Caco-2 (cell line): ENCODE measurements around the gene PAPPA. TPM values are rescaled to one million over a fixed set of nuclear protein-coding genes. Genes with fewer than 3 reads are reported as not detected.

Experiments
- BruUV-seq: library from RNA; stranded (reverse); fragments of 400-500 nt; replicated peaks from 2 replicates; lab custom pipeline; 2021; lab: Mats Ljungman, UMichigan
- CTCF ChIA-PET: fragments of 300-600 bp; sonication (Branson Sonifier 250); formaldehyde crosslinking; loops from one replicate; lab custom pipeline; 2022; ENCODE audit warnings: antibody characterized with exemption; lab: Charles Lee
- POLR2A ChIA-PET: fragments of 300-600 bp; sonication (Branson Sonifier 250); formaldehyde crosslinking; loops from one replicate; lab custom pipeline; 2022; ENCODE audit warnings: antibody characterized with exemption; lab: Charles Lee
- DNase-seq, 2 experiments: peaks; one replicate each; pipeline versions ENCODE4 v3.0.0 to v3.0.0-alpha.2; 2020 to 2022
- H3K27me3 ChIP-seq: replicated peaks from 2 replicates; pipeline ENCODE4 v1.6.0; 2011; ENCODE audit warnings: low read length; ENCODE audit not compliant: control insufficient read depth, insufficient read depth
- H3K36me3 ChIP-seq: 2 replicates; pipeline ENCODE4 v1.5.1; 2011; ENCODE audit warnings: low read length; ENCODE audit not compliant: control insufficient read depth, insufficient read depth
- H3K4me1 ChIP-seq: fragments of 250-450 bp; sonication (Bioruptor Pico); 2 replicates; pipeline ENCODE4 v1.5.1; 2020; ENCODE audit warnings: mild to moderate bottlenecking
- H3K4me3 ChIP-seq: 2 replicates; pipeline ENCODE4 v1.5.1; 2011; ENCODE audit warnings: low read depth, mild to moderate bottlenecking, control low read depth, low read length
- H3K9me3 ChIP-seq: fragments of 250-450 bp; sonication (Bioruptor Pico); 2 replicates; pipeline ENCODE4 v1.5.1; 2020; ENCODE audit warnings: mild to moderate bottlenecking, moderate library complexity
- H3K27ac Mint-ChIP-seq: one replicate; pipeline ENCODE4 v1.8.0; 2022; ENCODE audit warnings: mixed read lengths; ENCODE audit not compliant: unreplicated experiment
- H3K27me3 Mint-ChIP-seq: one replicate; pipeline ENCODE4 v1.8.0; 2022; ENCODE audit warnings: mixed read lengths; ENCODE audit not compliant: insufficient read depth, unreplicated experiment
- H3K36me3 Mint-ChIP-seq: one replicate; pipeline ENCODE4 v1.8.0; 2022; ENCODE audit warnings: mild to moderate bottlenecking, mixed read lengths; ENCODE audit not compliant: insufficient read depth, unreplicated experiment
- H3K4me1 Mint-ChIP-seq: one replicate; pipeline ENCODE4 v1.8.0; 2022; ENCODE audit warnings: low read depth, mixed read lengths; ENCODE audit not compliant: unreplicated experiment
- H3K4me3 Mint-ChIP-seq: one replicate; pipeline ENCODE4 v1.8.0; 2022; ENCODE audit warnings: mild to moderate bottlenecking, moderate library complexity, mixed read lengths; ENCODE audit not compliant: unreplicated experiment
- H3K9me3 Mint-ChIP-seq: one replicate; pipeline ENCODE4 v1.8.0; 2022; ENCODE audit warnings: mixed read lengths; ENCODE audit not compliant: unreplicated experiment
- intact Hi-C: fragments of 100-400 bp; cut with micrococcal nuclease; formaldehyde crosslinking; loops from one replicate; pipeline ENCODE4 v1.10.0; 2022; ENCODE audit not compliant: unreplicated experiment
- total RNA-seq: library from RNA; stranded (reverse); gene quantifications from 2 replicates; pipeline ENCODE4 v1.2.3, GENCODE V29; 2022
- TF ChIP-seq, protein P1 (sequence below), 2 experiments: fragments of 200-600 bp in 1 of 2; IDR thresholded peaks; 1 replicate in 1 of 2; 2 replicates in 1 of 2; pipeline versions ENCODE4 v1.5.1 to v1.8.0; 2011 to 2022; ENCODE audit warnings: antibody characterized with exemption in 1 of 2, control low read depth in 1 of 2, inconsistent platforms in 1 of 2, low read depth in 1 of 2, low read length in 1 of 2, mild to moderate bottlenecking in 1 of 2, moderate library complexity in 1 of 2; ENCODE audit not compliant: insufficient read depth in 1 of 2, severe bottlenecking in 1 of 2, unreplicated experiment in 1 of 2

The PAPPA gene
- total RNA-seq, 1 experiment from 2014 or later = not detected

DNA sequence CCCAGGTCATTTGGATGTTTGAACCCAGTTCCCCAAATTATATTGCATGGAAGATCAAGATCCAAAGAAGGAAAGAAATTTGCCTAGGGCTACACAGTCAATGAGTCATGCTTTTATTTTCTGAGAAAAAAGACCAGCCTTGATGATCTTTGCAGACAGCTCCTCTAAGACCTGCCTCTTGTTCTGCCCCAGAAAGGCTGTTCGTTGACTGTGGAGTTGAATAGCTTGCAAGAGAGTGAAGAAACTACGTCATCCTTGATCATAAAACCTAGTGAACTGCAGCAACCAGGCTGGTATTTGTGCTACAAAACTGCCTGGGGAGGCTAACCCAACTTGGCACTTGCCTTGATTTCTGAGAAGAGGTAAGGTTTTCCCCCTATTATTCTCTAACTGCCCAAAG is 263.9 kb downstream of the PAPPA start:
- no peaks in the 10 kb centered on the region for H3K4me1 Mint-ChIP-seq
- intact Hi-C loops = no loop called here
- no peak for DNase-seq
- TF ChIP-seq, protein P1, sequence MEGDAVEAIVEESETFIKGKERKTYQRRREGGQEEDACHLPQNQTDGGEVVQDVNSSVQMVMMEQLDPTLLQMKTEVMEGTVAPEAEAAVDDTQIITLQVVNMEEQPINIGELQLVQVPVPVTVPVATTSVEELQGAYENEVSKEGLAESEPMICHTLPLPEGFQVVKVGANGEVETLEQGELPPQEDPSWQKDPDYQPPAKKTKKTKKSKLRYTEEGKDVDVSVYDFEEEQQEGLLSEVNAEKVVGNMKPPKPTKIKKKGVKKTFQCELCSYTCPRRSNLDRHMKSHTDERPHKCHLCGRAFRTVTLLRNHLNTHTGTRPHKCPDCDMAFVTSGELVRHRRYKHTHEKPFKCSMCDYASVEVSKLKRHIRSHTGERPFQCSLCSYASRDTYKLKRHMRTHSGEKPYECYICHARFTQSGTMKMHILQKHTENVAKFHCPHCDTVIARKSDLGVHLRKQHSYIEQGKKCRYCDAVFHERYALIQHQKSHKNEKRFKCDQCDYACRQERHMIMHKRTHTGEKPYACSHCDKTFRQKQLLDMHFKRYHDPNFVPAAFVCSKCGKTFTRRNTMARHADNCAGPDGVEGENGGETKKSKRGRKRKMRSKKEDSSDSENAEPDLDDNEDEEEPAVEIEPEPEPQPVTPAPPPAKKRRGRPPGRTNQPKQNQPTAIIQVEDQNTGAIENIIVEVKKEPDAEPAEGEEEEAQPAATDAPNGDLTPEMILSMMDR (IDR thresholded peaks at IDR 0.05; ENCODE audit: insufficient read depth in 1 of 2, low read depth in 1 of 2, low read length in 1 of 2, severe bottlenecking in 1 of 2, unreplicated experiment in 1 of 2) = no peak
- ChIA-PET POLR2A (no interaction called here), CTCF (no interaction called here)
- H3K36me3 Mint-ChIP-seq = no peaks in the 10 kb centered on the region
- Histone ChIP-seq H3K27me3 (no peaks in the 10 kb centered on the region), H3K36me3 (no peaks in the 10 kb centered on the region), H3K4me3 (no peak overlapping the region), H3K9me3 (no peaks in the 10 kb centered on the region), H3K4me1 (peaks cover 7% of the 10 kb centered on the region; the same call in 1 of the 2 replicates)
- H3K27me3 Mint-ChIP-seq = no peaks in the 10 kb centered on the region
- no peak overlapping the region for H3K27ac Mint-ChIP-seq
- no peaks in the 10 kb centered on the region for H3K9me3 Mint-ChIP-seq
- BruUV-seq = no TSS peak
- no peak overlapping the region for H3K4me3 Mint-ChIP-seq

DNA sequence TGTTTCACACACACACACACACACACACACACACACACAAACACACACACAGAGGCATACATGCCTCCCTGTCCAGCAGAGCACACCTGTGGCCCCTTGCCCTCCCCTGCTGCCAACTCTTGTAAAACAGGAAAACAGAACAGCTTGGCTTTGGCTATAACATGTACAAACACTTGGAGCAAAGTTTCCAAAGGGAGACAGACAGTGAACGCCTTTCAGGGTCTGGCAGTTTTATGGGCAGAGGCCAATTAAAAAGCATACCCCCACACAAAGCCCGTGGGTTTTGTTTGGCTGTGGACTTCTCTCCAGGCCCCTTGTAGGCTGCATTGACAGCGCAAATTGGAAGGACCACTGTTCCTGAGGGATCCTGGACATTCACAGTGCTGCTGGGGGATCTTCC is 265.6 kb downstream of the PAPPA start:
- H3K36me3 Mint-ChIP-seq = no peaks in the 10 kb centered on the region
- no peak overlapping the region for H3K27ac Mint-ChIP-seq
- TF ChIP-seq, protein P1 (IDR thresholded peaks at IDR 0.05; ENCODE audit: insufficient read depth in 1 of 2, low read depth in 1 of 2, low read length in 1 of 2, severe bottlenecking in 1 of 2, unreplicated experiment in 1 of 2) = no peak
- H3K27me3 ChIP-seq = no peaks in the 10 kb centered on the region
- BruUV-seq = no TSS peak
- H3K27me3 Mint-ChIP-seq = no peaks in the 10 kb centered on the region
- no peaks in the 10 kb centered on the region for H3K4me1 Mint-ChIP-seq
- H3K4me1 ChIP-seq = peaks cover 7% of the 10 kb centered on the region; the same call in 1 of the 2 replicates
- no peaks in the 10 kb centered on the region for H3K36me3 ChIP-seq
- no peaks in the 10 kb centered on the region for H3K9me3 Mint-ChIP-seq
- ChIA-PET CTCF (no interaction called here), POLR2A (no interaction called here)
- H3K4me3 Mint-ChIP-seq = no peak overlapping the region
- intact Hi-C loops = no loop called here
- no peak for DNase-seq
- no peak overlapping the region for H3K4me3 ChIP-seq
- H3K9me3 ChIP-seq = no peaks in the 10 kb centered on the region

DNA sequence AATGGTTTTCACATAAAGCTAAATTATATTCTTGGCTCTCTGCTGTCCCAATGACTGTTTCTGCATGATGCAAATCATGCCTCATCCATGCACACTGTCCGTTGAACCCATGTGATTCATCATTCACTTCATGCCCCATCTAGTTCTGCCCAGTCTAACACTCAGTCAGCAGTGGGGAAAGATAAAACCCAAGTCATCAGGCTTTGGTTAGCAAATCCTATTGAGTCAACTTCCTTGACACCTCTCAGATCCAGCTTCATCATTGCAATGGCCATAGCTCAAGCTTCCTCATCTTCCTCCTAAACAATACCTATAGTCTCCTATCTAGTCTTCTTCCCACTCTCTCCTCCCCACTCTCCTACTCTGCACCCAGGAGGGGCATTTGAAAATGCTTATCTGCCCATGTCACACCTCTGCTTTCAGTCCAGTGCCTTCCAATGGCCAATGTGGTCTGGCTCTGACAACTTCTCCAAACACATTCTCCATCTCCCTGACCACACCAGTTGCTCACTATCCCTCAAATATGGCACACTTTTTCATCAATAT is 267.5 kb downstream of the PAPPA start:
- Histone ChIP-seq H3K4me1 (peaks cover 7% of the 10 kb centered on the region; the same call in 1 of the 2 replicates), H3K27me3 (no peaks in the 10 kb centered on the region), H3K9me3 (no peaks in the 10 kb centered on the region), H3K4me3 (no peak overlapping the region), H3K36me3 (no peaks in the 10 kb centered on the region)
- Mint-ChIP-seq H3K9me3 (no peaks in the 10 kb centered on the region), H3K27me3 (no peaks in the 10 kb centered on the region), H3K4me1 (no peaks in the 10 kb centered on the region), H3K27ac (no peak overlapping the region), H3K36me3 (no peaks in the 10 kb centered on the region), H3K4me3 (no peak overlapping the region)
- POLR2A ChIA-PET = no interaction called here
- intact Hi-C loops = no loop called here
- TF ChIP-seq, protein P1 (IDR thresholded peaks at IDR 0.05; ENCODE audit: insufficient read depth in 1 of 2, low read depth in 1 of 2, low read length in 1 of 2, severe bottlenecking in 1 of 2, unreplicated experiment in 1 of 2) = no peak
- CTCF ChIA-PET = no interaction called here
- BruUV-seq = no TSS peak
- no peak for DNase-seq
